ENCODE results near the gene FGR.

- TF ChIP-seq, protein P1, sequence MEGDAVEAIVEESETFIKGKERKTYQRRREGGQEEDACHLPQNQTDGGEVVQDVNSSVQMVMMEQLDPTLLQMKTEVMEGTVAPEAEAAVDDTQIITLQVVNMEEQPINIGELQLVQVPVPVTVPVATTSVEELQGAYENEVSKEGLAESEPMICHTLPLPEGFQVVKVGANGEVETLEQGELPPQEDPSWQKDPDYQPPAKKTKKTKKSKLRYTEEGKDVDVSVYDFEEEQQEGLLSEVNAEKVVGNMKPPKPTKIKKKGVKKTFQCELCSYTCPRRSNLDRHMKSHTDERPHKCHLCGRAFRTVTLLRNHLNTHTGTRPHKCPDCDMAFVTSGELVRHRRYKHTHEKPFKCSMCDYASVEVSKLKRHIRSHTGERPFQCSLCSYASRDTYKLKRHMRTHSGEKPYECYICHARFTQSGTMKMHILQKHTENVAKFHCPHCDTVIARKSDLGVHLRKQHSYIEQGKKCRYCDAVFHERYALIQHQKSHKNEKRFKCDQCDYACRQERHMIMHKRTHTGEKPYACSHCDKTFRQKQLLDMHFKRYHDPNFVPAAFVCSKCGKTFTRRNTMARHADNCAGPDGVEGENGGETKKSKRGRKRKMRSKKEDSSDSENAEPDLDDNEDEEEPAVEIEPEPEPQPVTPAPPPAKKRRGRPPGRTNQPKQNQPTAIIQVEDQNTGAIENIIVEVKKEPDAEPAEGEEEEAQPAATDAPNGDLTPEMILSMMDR (IDR thresholded peaks at IDR 0.05; ENCODE audit: low read depth, low read length, poor library complexity, severe bottlenecking), result no peak
- TF ChIP-seq EZH2phosphoT487 (IDR thresholded peaks at IDR 0.05; ENCODE audit: borderline replicate concordance, low read length), result no peak
Measured at GRCh38 chr1:27564710-27565649, 70.0 kb downstream of the FGR start.

All from DOHH2 (cell line).